IPS-15b (cell line): ENCODE data around the gene PSMB9.

Source experiments
- H3K27me3 ChIP-seq: one replicate; pipeline ENCODE4 v1.6.1; 2013; ENCODE audit warnings: low read length; ENCODE audit not compliant: control insufficient read depth, insufficient read depth
- H3K36me3 ChIP-seq: one replicate; pipeline ENCODE4 v1.6.1; 2013; ENCODE audit warnings: low read length; ENCODE audit not compliant: control insufficient read depth, insufficient read depth
- H3K4me1 ChIP-seq: one replicate; pipeline ENCODE4 v1.6.1; 2013; ENCODE audit warnings: mild to moderate bottlenecking, low read length; ENCODE audit not compliant: control insufficient read depth, insufficient read depth
- H3K4me3 ChIP-seq: one replicate; pipeline ENCODE4 v1.5.1; 2013; ENCODE audit warnings: low read depth, low read length
- H3K9ac ChIP-seq: one replicate; pipeline ENCODE4 v1.6.1; 2013; ENCODE audit warnings: low read depth, mild to moderate bottlenecking, low read length
- H3K9me3 ChIP-seq: one replicate; pipeline ENCODE4 v1.6.1; 2013; ENCODE audit warnings: mild to moderate bottlenecking, low read length; ENCODE audit not compliant: control insufficient read depth, insufficient read depth

PSMB9 gene

GRCh38 chr6:32852844-32853540 is 1.0 kb upstream of the PSMB9 start:
- no peaks in the 10 kb centered on the region for H3K9me3 ChIP-seq
- H3K27me3 ChIP-seq = peaks cover 46% of the 10 kb centered on the region
- H3K36me3 ChIP-seq = peaks cover 2% of the 10 kb centered on the region
- peak overlapping the region; percentile 19 for H3K9ac ChIP-seq
- peak overlapping the region; percentile 88 for H3K4me3 ChIP-seq
- peaks cover 5% of the 10 kb centered on the region for H3K4me1 ChIP-seq

GRCh38 chr6:32854376-32855178 is 585 bp downstream of the PSMB9 start:
- Histone ChIP-seq H3K4me3 (peak overlapping the region; percentile 88), H3K4me1 (peaks cover 5% of the 10 kb centered on the region), H3K9ac (peak overlapping the region; percentile 54), H3K9me3 (no peaks in the 10 kb centered on the region), H3K27me3 (peaks cover 46% of the 10 kb centered on the region), H3K36me3 (no peaks in the 10 kb centered on the region)

GRCh38 chr6:32855467-32856174 is 1.6 kb downstream of the PSMB9 start:
- H3K9ac ChIP-seq = no peak overlapping the region
- no peaks in the 10 kb centered on the region for H3K36me3 ChIP-seq
- no peak overlapping the region for H3K4me3 ChIP-seq
- H3K4me1 ChIP-seq = peaks cover 5% of the 10 kb centered on the region
- no peaks in the 10 kb centered on the region for H3K9me3 ChIP-seq
- H3K27me3 ChIP-seq = peaks cover 46% of the 10 kb centered on the region

GRCh38 chr6:32857156-32857891 is 3.3 kb downstream of the PSMB9 start:
- H3K4me3 ChIP-seq = no peak overlapping the region
- H3K27me3 ChIP-seq = peaks cover 32% of the 10 kb centered on the region
- H3K9ac ChIP-seq = no peak overlapping the region
- H3K4me1 ChIP-seq = peaks cover 5% of the 10 kb centered on the region
- no peaks in the 10 kb centered on the region for H3K9me3 ChIP-seq
- no peaks in the 10 kb centered on the region for H3K36me3 ChIP-seq

GRCh38 chr6:32858194-32858593 is 4.2 kb downstream of the PSMB9 start:
- H3K4me3 ChIP-seq = no peak overlapping the region
- H3K27me3 ChIP-seq = peaks cover 24% of the 10 kb centered on the region
- H3K4me1 ChIP-seq = peaks cover 2% of the 10 kb centered on the region
- H3K36me3 ChIP-seq = no peaks in the 10 kb centered on the region
- H3K9ac ChIP-seq = no peak overlapping the region
- H3K9me3 ChIP-seq = no peaks in the 10 kb centered on the region

- no peak overlapping the region for H3K9ac ChIP-seq
- no peaks in the 10 kb centered on the region for H3K9me3 ChIP-seq
- peaks cover 2% of the 10 kb centered on the region for H3K4me1 ChIP-seq
- peaks cover 9% of the 10 kb centered on the region for H3K27me3 ChIP-seq
- H3K36me3 ChIP-seq = no peaks in the 10 kb centered on the region
- no peak overlapping the region for H3K4me3 ChIP-seq
These were observed 6.7 kb downstream of the PSMB9 start for GRCh38 chr6:32860674-32861073.

- Histone ChIP-seq H3K4me3 (no peak overlapping the region), H3K9ac (no peak overlapping the region), H3K4me1 (peaks cover 2% of the 10 kb centered on the region), H3K36me3 (no peaks in the 10 kb centered on the region), H3K9me3 (no peaks in the 10 kb centered on the region), H3K27me3 (no peaks in the 10 kb centered on the region)
These were observed 8.7 kb downstream of the PSMB9 start for GRCh38 chr6:32862725-32863124.

GRCh38 chr6:32865724-32866443 is 11.9 kb downstream of the PSMB9 start:
- Histone ChIP-seq H3K9ac (no peak overlapping the region), H3K4me1 (peaks cover under 1% of the 10 kb centered on the region), H3K9me3 (no peaks in the 10 kb centered on the region), H3K36me3 (no peaks in the 10 kb centered on the region), H3K27me3 (no peaks in the 10 kb centered on the region), H3K4me3 (no peak overlapping the region)

- Histone ChIP-seq H3K9me3 (no peaks in the 10 kb centered on the region), H3K27me3 (no peaks in the 10 kb centered on the region), H3K4me1 (no peaks in the 10 kb centered on the region), H3K4me3 (no peak overlapping the region), H3K9ac (peak overlapping the region; percentile 4), H3K36me3 (no peaks in the 10 kb centered on the region)
These were observed 13.1 kb downstream of the PSMB9 start for GRCh38 chr6:32867022-32867477.

- Histone ChIP-seq H3K9me3 (no peaks in the 10 kb centered on the region), H3K27me3 (no peaks in the 10 kb centered on the region), H3K4me1 (no peaks in the 10 kb centered on the region), H3K4me3 (no peak overlapping the region), H3K36me3 (no peaks in the 10 kb centered on the region), H3K9ac (no peak overlapping the region)
These were observed 13.7 kb downstream of the PSMB9 start for GRCh38 chr6:32867554-32868256.
